ENCODE measurements around the gene YIPF3.

GRCh38 chr6:43493230-43493629 is 23.5 kb downstream of the YIPF3 start:
- TF ChIP-seq ZNF384 (IDR thresholded peaks at IDR 0.05), result no peak
- TF ChIP-seq FOXM1 (IDR thresholded peaks at IDR 0.05; ENCODE audit: borderline replicate concordance), result no peak
- no peak for TF ChIP-seq LEF1 (IDR thresholded peaks at IDR 0.05; ENCODE audit: borderline replicate concordance)
- TF ChIP-seq ELF4 (IDR thresholded peaks at IDR 0.05), result no peak
- TF ChIP-seq CTBP1 (IDR thresholded peaks at IDR 0.05; ENCODE audit: borderline replicate concordance), result no peak
- no peak for TF ChIP-seq FOXK2 (IDR thresholded peaks at IDR 0.05)
- TF ChIP-seq SUZ12 (IDR thresholded peaks at IDR 0.05), result no peak
- TF ChIP-seq SP1 (IDR thresholded peaks at IDR 0.05), result no peak
- TF ChIP-seq ARNT (IDR thresholded peaks at IDR 0.05), result no peak
- TF ChIP-seq HDGF (IDR thresholded peaks at IDR 0.05; ENCODE audit: borderline replicate concordance), result no peak
- no peak for TF ChIP-seq TARDBP (IDR thresholded peaks at IDR 0.05)
